Osteocyte (in vitro differentiated cells): ENCODE data around the gene PTPN5. TPM values are rescaled to one million over a fixed set of nuclear protein-coding genes. Genes with fewer than 3 reads are reported as not detected.
A peak's percentile ranks its signal among the peaks of the same experiment; 100 is the strongest.

Source experiments
- DNase-seq: peaks from one replicate; pipeline ENCODE4 v3.0.0; 2021; ENCODE audit warnings: mixed read lengths; ENCODE audit not compliant: unreplicated experiment; ENCODE audit errors: extremely low spot score
- H3K27ac Mint-ChIP-seq: one replicate; pipeline ENCODE4 v1.8.0; 2021; ENCODE audit warnings: mild to moderate bottlenecking, mixed read lengths; ENCODE audit not compliant: unreplicated experiment
- H3K27me3 Mint-ChIP-seq: one replicate; pipeline ENCODE4 v1.8.0; 2021; ENCODE audit warnings: mixed read lengths; ENCODE audit not compliant: unreplicated experiment
- H3K36me3 Mint-ChIP-seq: one replicate; pipeline ENCODE4 v1.8.0; 2021; ENCODE audit warnings: mixed read lengths; ENCODE audit not compliant: unreplicated experiment
- H3K4me1 Mint-ChIP-seq: one replicate; pipeline ENCODE4 v1.8.0; 2021; ENCODE audit warnings: mixed read lengths; ENCODE audit not compliant: unreplicated experiment
- H3K4me3 Mint-ChIP-seq: one replicate; pipeline ENCODE4 v1.8.0; 2021; ENCODE audit warnings: mild to moderate bottlenecking, moderate library complexity, mixed read lengths; ENCODE audit not compliant: unreplicated experiment
- H3K9me3 Mint-ChIP-seq: one replicate; pipeline ENCODE4 v1.8.0; 2021; ENCODE audit warnings: mixed read lengths; ENCODE audit not compliant: unreplicated experiment
- total RNA-seq: library from RNA; stranded (reverse); gene quantifications from 2 replicates; pipeline ENCODE4 v1.2.1, GENCODE V29; 2021
- TF ChIP-seq, protein P1 (sequence below): fragments of 200-600 bp; sonication (generic); IDR thresholded peaks from 2 replicates; pipeline ENCODE4 v1.5.0; 2021; ENCODE audit warnings: antibody characterized with exemption, mild to moderate bottlenecking, moderate library complexity

PTPN5 gene
- total RNA-seq, 1 donor from 2014 or later: not detected

DNA sequence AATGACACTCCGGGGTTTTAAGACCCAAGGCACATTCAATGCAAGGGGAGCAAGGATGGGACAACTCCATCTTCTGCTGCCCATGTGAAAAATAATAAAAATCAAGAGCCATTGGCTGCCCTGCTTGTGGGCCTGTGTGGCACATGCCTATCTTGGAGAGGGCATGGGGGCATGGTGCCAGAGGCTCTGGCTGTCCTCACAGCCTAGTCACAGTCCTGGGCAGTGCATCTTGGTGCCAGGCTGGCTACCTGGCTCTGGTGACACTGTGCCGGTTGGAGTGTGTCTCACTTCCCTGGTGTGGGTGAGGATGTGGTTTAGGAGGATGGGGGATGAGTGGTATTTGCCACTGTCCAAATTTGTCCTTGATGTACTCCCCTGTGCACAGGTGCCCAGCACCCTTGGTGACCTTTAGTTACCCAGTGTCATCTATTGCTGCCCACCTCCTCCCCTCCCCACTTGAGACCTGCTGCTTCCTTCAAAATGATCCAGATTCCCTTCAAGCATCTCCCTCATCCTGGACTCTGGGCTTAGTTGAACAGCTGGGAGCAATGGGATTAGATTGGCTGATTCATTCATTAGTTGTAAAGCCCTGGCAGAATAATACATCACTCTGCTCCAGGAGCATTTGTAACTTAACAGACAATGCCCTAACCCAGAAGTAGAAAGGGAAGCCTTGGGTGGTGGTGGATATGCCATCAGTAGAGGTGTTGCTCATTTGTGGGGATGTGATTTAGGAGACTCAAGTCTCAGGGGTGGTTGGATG lies 88.4 kb downstream of the PTPN5 start:
- Mint-ChIP-seq H3K9me3 (no peaks in the 10 kb centered on the region), H3K36me3 (no peaks in the 10 kb centered on the region), H3K4me3 (no peak overlapping the region), H3K4me1 (peaks cover 14% of the 10 kb centered on the region), H3K27me3 (peaks cover 14% of the 10 kb centered on the region), H3K27ac (no peak overlapping the region)
- DNase-seq: no peak
- TF ChIP-seq, protein P1, sequence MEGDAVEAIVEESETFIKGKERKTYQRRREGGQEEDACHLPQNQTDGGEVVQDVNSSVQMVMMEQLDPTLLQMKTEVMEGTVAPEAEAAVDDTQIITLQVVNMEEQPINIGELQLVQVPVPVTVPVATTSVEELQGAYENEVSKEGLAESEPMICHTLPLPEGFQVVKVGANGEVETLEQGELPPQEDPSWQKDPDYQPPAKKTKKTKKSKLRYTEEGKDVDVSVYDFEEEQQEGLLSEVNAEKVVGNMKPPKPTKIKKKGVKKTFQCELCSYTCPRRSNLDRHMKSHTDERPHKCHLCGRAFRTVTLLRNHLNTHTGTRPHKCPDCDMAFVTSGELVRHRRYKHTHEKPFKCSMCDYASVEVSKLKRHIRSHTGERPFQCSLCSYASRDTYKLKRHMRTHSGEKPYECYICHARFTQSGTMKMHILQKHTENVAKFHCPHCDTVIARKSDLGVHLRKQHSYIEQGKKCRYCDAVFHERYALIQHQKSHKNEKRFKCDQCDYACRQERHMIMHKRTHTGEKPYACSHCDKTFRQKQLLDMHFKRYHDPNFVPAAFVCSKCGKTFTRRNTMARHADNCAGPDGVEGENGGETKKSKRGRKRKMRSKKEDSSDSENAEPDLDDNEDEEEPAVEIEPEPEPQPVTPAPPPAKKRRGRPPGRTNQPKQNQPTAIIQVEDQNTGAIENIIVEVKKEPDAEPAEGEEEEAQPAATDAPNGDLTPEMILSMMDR: no peak

DNA sequence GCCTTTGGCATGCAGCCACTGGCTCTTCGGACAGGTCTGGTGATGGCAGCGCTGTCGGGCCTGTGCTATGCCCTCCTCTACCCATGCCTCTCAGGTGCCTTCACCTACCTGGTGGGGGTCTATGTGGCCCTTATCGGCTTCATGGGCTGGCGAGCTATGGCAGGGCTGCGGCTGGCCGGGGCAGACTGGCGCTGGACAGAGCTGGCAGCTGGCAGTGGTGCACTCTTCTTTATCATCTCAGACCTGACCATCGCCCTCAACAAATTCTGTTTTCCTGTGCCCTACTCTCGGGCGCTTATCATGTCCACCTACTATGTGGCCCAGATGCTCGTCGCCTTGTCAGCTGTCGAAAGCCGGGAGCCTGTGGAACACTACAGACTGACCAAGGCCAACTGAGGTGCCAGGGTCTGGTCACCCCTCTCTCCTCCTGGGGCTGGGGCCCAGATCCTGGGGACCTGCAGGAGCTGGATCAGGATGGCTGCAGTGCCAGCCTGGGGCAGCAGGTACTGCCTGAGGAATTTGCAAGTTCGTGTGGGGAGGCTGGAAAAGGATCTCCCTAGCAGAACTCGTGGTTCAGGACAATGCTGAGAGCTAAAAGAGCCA lies 89.9 kb downstream of the PTPN5 start:
- no peak for DNase-seq
- TF ChIP-seq, protein P1: no peak
- H3K27ac Mint-ChIP-seq: no peak overlapping the region
- no peaks in the 10 kb centered on the region for H3K9me3 Mint-ChIP-seq
- H3K36me3 Mint-ChIP-seq: no peaks in the 10 kb centered on the region
- H3K27me3 Mint-ChIP-seq: peaks cover 9% of the 10 kb centered on the region
- peaks cover 16% of the 10 kb centered on the region for H3K4me1 Mint-ChIP-seq
- H3K4me3 Mint-ChIP-seq: no peak overlapping the region

DNA sequence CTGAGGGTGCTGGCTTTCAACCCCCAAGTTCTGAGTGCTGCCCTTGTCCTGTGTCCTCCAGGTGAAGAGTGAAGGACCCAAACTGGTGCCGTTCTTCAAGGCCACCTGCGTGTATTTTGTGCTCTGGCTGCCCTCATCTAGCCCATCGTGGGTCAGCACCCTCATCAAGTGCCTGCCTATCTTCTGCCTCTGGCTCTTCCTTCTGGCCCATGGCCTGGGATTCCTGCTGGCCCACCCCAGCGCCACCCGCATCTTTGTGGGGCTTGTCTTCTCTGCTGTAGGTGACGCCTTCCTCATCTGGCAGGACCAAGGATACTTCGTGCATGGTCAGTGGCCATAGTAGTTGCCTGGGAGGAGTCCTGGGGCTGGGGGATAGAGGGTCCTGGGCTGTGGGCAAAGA lies 90.7 kb downstream of the PTPN5 start:
- Mint-ChIP-seq H3K27me3 (peaks cover 9% of the 10 kb centered on the region), H3K9me3 (no peaks in the 10 kb centered on the region), H3K36me3 (no peaks in the 10 kb centered on the region), H3K4me1 (peaks cover 16% of the 10 kb centered on the region), H3K4me3 (no peak overlapping the region), H3K27ac (no peak overlapping the region)
- no peak for DNase-seq
- TF ChIP-seq, protein P1: no peak

DNA sequence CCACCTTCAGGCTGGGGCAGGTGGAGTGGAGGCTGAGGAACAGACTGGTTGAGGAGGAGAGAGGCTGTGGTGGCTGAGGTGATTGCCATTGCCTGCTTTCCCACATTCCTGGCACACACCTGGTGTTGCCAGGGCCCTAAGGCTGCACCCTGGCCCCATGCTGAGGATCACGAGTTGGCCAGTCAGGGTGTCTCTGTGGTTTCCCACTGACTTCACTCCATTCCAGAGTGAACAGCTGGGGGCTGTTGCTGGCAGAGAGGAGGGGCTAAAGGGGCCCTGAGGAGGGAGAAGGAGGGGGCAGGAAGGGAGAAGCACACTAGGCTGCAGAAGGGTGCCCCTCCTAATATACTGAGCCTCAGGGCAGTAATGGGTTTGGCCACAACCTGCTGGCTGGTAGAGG lies 91.2 kb downstream of the PTPN5 start:
- Mint-ChIP-seq H3K27ac (no peak overlapping the region), H3K4me3 (peak overlapping the region; percentile 77), H3K4me1 (peaks cover 16% of the 10 kb centered on the region), H3K27me3 (peaks cover 9% of the 10 kb centered on the region), H3K9me3 (no peaks in the 10 kb centered on the region), H3K36me3 (no peaks in the 10 kb centered on the region)
- TF ChIP-seq, protein P1: no peak
- no peak for DNase-seq

DNA sequence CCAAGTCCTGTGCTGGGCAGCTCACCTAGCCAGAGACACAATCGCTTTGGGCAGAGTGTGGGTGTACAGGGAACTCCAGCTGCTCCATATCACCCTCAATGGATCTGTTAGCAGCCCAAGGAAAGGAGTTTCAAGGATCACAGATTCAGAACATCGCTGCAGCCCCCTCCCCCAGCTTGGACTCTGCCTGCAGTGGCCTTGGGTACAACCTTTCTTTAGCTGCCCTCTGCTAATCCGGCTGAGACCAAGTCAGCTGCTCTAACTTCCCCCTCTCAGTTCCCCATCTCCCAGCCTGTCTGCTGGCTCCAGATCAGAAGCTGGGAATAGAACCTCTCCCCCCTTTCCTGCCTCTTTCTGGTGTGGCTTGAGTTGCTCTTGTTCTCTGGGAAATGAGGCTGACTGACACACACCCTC lies 91.7 kb downstream of the PTPN5 start:
- no peak for DNase-seq
- H3K36me3 Mint-ChIP-seq: no peaks in the 10 kb centered on the region
- no peak overlapping the region for H3K27ac Mint-ChIP-seq
- no peaks in the 10 kb centered on the region for H3K9me3 Mint-ChIP-seq
- peaks cover 9% of the 10 kb centered on the region for H3K27me3 Mint-ChIP-seq
- peaks cover 16% of the 10 kb centered on the region for H3K4me1 Mint-ChIP-seq
- peak overlapping the region; percentile 77 for H3K4me3 Mint-ChIP-seq
- TF ChIP-seq, protein P1: no peak
